OCI-M2 (cell line): ENCODE measurements around the gene PAPOLA.
"Not testable (repeated sequence)": the region's sequence is repeated elsewhere in the genome, so short reads cannot be mapped to it uniquely, and the experiment has no call there.

Experiments used
- DNase-seq: peaks from one replicate; lab custom pipeline; 2025; ENCODE audit not compliant: unreplicated experiment; lab: John Stamatoyannopoulos, UW

PAPOLA gene

GRCh38 chr14:96502621-96503305, 581 bp downstream of the PAPOLA start:
- no peak for DNase-seq

- no peak for DNase-seq
Measured at GRCh38 chr14:96503306-96503679, 1.1 kb downstream of the PAPOLA start.

- DNase-seq, result not testable (repeated sequence)
Measured at GRCh38 chr14:96504353-96504752, 2.2 kb downstream of the PAPOLA start.

GRCh38 chr14:96507723-96508122, 5.5 kb downstream of the PAPOLA start:
- no peak for DNase-seq

GRCh38 chr14:96508900-96509299, 6.7 kb downstream of the PAPOLA start:
- DNase-seq, result no peak

GRCh38 chr14:96509457-96510090, 7.4 kb downstream of the PAPOLA start:
- DNase-seq, result no peak

- DNase-seq, result no peak
Measured at GRCh38 chr14:96511146-96511545, 9.0 kb downstream of the PAPOLA start.

- no peak for DNase-seq
Measured at GRCh38 chr14:96511667-96512066, 9.5 kb downstream of the PAPOLA start.

GRCh38 chr14:96512122-96512521, 9.9 kb downstream of the PAPOLA start:
- DNase-seq, result no peak

- no peak for DNase-seq
Measured at GRCh38 chr14:96512602-96513397, 10.6 kb downstream of the PAPOLA start.

- no peak for DNase-seq
Measured at GRCh38 chr14:96514694-96515093, 12.5 kb downstream of the PAPOLA start.

- no peak for DNase-seq
Measured at GRCh38 chr14:96515731-96516130, 13.5 kb downstream of the PAPOLA start.

- DNase-seq, result no peak
Measured at GRCh38 chr14:96516351-96516750, 14.2 kb downstream of the PAPOLA start.

- no peak for DNase-seq
Measured at GRCh38 chr14:96519970-96520369, 17.8 kb downstream of the PAPOLA start.

GRCh38 chr14:96525452-96525851, 23.3 kb downstream of the PAPOLA start:
- no peak for DNase-seq

GRCh38 chr14:96532632-96533031, 30.4 kb downstream of the PAPOLA start:
- no peak for DNase-seq

- no peak for DNase-seq
Measured at GRCh38 chr14:96536807-96537206, 34.6 kb downstream of the PAPOLA start.

GRCh38 chr14:96538097-96538989, 36.2 kb downstream of the PAPOLA start:
- no peak for DNase-seq

GRCh38 chr14:96538990-96539317, 36.8 kb downstream of the PAPOLA start:
- no peak for DNase-seq

- DNase-seq, result no peak
Measured at GRCh38 chr14:96554315-96554910, 52.2 kb downstream of the PAPOLA start.

- DNase-seq, result no peak
Measured at GRCh38 chr14:96559571-96559970, 57.4 kb downstream of the PAPOLA start.
